Keratinocyte (primary cell): ENCODE measurements around the gene JUP. TPM values are rescaled to one million over a fixed set of nuclear protein-coding genes. Genes with fewer than 3 reads are reported as not detected.

Source experiments
- DNase-seq: peaks from one replicate; pipeline ENCODE4 v3.0.0-alpha.2; 2011; ENCODE audit warnings: low read depth, missing footprints, low spot score
- FAIRE-seq: peaks from 2 replicates; lab custom pipeline; 2011; peaks lifted over from hg19 to GRCh38; lab: Jason Lieb, UNC
- H2AFZ ChIP-seq: 2 replicates; pipeline ENCODE4 v1.6.0; 2012; ENCODE audit warnings: low read length, control low read depth, inconsistent platforms; ENCODE audit not compliant: control insufficient read depth
- H3K27ac ChIP-seq: 2 replicates; pipeline ENCODE4 v1.5.1; 2011; ENCODE audit warnings: low read length; ENCODE audit not compliant: control insufficient read depth, insufficient read depth
- H3K27me3 ChIP-seq: 3 replicates; pipeline ENCODE4 v1.6.0; 2011; ENCODE audit warnings: low read length; ENCODE audit not compliant: control insufficient read depth, insufficient read depth; ENCODE audit errors: extremely low read depth
- H3K36me3 ChIP-seq, 2 experiments: 2 replicates in 1 of 2; 3 replicates in 1 of 2; pipeline ENCODE4 v1.5.1; 2011; ENCODE audit warnings: low read length in 2 of 2, mild to moderate bottlenecking in 1 of 2; ENCODE audit not compliant: control insufficient read depth in 2 of 2, insufficient read depth in 2 of 2; ENCODE audit errors: extremely low read depth in 1 of 2
- H3K4me1 ChIP-seq: 3 replicates; pipeline ENCODE4 v1.5.1; 2011; ENCODE audit warnings: low read length; ENCODE audit not compliant: control insufficient read depth, insufficient read depth; ENCODE audit errors: extremely low read depth
- H3K4me2 ChIP-seq: 3 replicates; pipeline ENCODE4 v1.6.0; 2011; ENCODE audit warnings: low read depth, low read length; ENCODE audit not compliant: control insufficient read depth, insufficient read depth; ENCODE audit errors: extremely low read depth
- H3K4me3 ChIP-seq, 3 experiments: fragments of 200-600 bp in 1 of 3; sonication (generic) in 1 of 3; 2 replicates in 2 of 3; 3 replicates in 1 of 3; pipeline ENCODE4 v1.5.1; 2011 to 2016; ENCODE audit warnings: low read length in 3 of 3, mild to moderate bottlenecking in 3 of 3, control low read depth in 2 of 3, inconsistent platforms in 1 of 3, low read depth in 1 of 3, mixed read lengths in 1 of 3, mixed run types in 1 of 3, moderate library complexity in 1 of 3; ENCODE audit not compliant: control insufficient read depth in 2 of 3, insufficient read depth in 2 of 3; ENCODE audit errors: extremely low read depth in 1 of 3
- H3K79me2 ChIP-seq: 2 replicates; pipeline ENCODE4 v1.6.0; 2012; ENCODE audit warnings: low read length; ENCODE audit not compliant: control insufficient read depth, insufficient read depth
- H3K9ac ChIP-seq: 3 replicates; pipeline ENCODE4 v1.6.0; 2011; ENCODE audit warnings: low read length; ENCODE audit not compliant: control insufficient read depth, insufficient read depth; ENCODE audit errors: extremely low read depth
- H3K9me1 ChIP-seq: 3 replicates; pipeline ENCODE4 v1.6.0; 2011; ENCODE audit warnings: low read length; ENCODE audit not compliant: control insufficient read depth, insufficient read depth; ENCODE audit errors: extremely low read depth
- H3K9me3 ChIP-seq: 2 replicates; pipeline ENCODE4 v1.5.1; 2012; ENCODE audit warnings: low read depth, low read length; ENCODE audit not compliant: control insufficient read depth
- H4K20me1 ChIP-seq: 3 replicates; pipeline ENCODE4 v1.6.0; 2011; ENCODE audit warnings: low read length; ENCODE audit not compliant: control insufficient read depth, insufficient read depth; ENCODE audit errors: extremely low read depth
- EZH2 ChIP-seq: IDR thresholded peaks from one replicate; pipeline ENCODE4 v1.6.1; 2012; ENCODE audit warnings: inconsistent platforms, mild to moderate bottlenecking, low read length, moderate library complexity
- dilution Hi-C: fragments of 300-500 bp; cut with MboI; formaldehyde crosslinking; loops from one replicate; pipeline ENCODE4 v1.7.0; 2020; ENCODE audit warnings: low sequenced_read_pairs; ENCODE audit not compliant: extremely low pct_ligation_motif_present
- polyA plus RNA-seq, 5 experiments: library from polyadenylated mRNA; depleted of rRNA in 3 of 5; stranded (reverse) in 3 of 5; stranded (forward) in 1 of 5; unstranded in 1 of 5; fragments of >200 nt; gene quantifications; 1 replicate in 1 of 5; 2 replicates in 3 of 5; 3 replicates in 1 of 5; pipeline versions ENCODE4 v1.2.1 to v1.2.3, GENCODE V29; 2011 to 2012; ENCODE audit warnings: missing spikeins in 2 of 5, low read depth in 1 of 5, low replicate concordance in 1 of 5
- TF ChIP-seq, protein P1 (sequence below), 3 experiments: IDR thresholded peaks in 1 of 3; conservative IDR thresholded peaks in 1 of 3; optimal IDR thresholded peaks in 1 of 3; 2 replicates in 2 of 3; 3 replicates in 1 of 3; pipeline versions ENCODE3 to v1.5.1; 2011; ENCODE audit warnings: low read length in 3 of 3, mild to moderate bottlenecking in 3 of 3, moderate library complexity in 2 of 3, control low read depth in 1 of 3, inconsistent platforms in 1 of 3; ENCODE audit not compliant: insufficient read depth in 2 of 3; ENCODE audit errors: extremely low read depth in 1 of 3

JUP gene
- polyA plus RNA-seq, 1 donor (not counting 4 experiments of a cell fraction or from before 2014, with no cell fraction given), result 152 TPM

DNA sequence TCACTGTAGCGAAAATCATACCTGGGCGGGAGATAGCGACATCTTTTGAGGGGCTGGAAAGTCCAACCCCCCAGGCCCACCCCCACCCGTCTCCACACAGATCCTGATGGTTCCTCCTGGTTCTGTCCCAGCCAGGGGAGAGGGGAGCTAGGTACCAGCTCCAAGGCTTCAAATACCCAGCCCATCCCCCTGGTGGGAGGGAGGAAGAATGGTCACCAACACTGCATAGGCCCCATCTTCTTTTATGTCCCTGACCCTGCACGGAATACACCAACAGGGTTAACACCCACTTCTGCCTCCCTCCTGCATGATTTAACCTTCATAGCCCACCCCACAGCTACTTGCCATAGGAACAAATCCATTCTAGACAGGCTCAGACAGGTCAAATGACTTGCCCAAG, 61.4 kb downstream of the JUP start:
- Histone ChIP-seq H3K4me3 (no peak overlapping the region), H3K79me2 (no peaks in the 10 kb centered on the region), H3K27ac (no peak overlapping the region), H3K4me2 (no peak overlapping the region), H3K36me3 (no peaks in the 10 kb centered on the region), H3K9me3 (no peaks in the 10 kb centered on the region), H3K27me3 (no peaks in the 10 kb centered on the region), H3K9me1 (no peaks in the 10 kb centered on the region), H3K4me1 (no peaks in the 10 kb centered on the region), H4K20me1 (no peaks in the 10 kb centered on the region), H2AFZ (no peak overlapping the region), H3K9ac (no peak overlapping the region)
- no peak for FAIRE-seq
- dilution Hi-C loops, result no loop called here
- no peak for TF ChIP-seq EZH2
- TF ChIP-seq, protein P1, sequence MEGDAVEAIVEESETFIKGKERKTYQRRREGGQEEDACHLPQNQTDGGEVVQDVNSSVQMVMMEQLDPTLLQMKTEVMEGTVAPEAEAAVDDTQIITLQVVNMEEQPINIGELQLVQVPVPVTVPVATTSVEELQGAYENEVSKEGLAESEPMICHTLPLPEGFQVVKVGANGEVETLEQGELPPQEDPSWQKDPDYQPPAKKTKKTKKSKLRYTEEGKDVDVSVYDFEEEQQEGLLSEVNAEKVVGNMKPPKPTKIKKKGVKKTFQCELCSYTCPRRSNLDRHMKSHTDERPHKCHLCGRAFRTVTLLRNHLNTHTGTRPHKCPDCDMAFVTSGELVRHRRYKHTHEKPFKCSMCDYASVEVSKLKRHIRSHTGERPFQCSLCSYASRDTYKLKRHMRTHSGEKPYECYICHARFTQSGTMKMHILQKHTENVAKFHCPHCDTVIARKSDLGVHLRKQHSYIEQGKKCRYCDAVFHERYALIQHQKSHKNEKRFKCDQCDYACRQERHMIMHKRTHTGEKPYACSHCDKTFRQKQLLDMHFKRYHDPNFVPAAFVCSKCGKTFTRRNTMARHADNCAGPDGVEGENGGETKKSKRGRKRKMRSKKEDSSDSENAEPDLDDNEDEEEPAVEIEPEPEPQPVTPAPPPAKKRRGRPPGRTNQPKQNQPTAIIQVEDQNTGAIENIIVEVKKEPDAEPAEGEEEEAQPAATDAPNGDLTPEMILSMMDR (optimal IDR thresholded peaks at IDR 0.05 in 1 of 3, IDR thresholded peaks at IDR 0.05 in 1 of 3, conservative IDR thresholded peaks at IDR 0.05 in 1 of 3; ENCODE audit: extremely low read depth in 1 of 3, insufficient read depth in 2 of 3, low read length in 3 of 3), result no peak
- no peak for DNase-seq

DNA sequence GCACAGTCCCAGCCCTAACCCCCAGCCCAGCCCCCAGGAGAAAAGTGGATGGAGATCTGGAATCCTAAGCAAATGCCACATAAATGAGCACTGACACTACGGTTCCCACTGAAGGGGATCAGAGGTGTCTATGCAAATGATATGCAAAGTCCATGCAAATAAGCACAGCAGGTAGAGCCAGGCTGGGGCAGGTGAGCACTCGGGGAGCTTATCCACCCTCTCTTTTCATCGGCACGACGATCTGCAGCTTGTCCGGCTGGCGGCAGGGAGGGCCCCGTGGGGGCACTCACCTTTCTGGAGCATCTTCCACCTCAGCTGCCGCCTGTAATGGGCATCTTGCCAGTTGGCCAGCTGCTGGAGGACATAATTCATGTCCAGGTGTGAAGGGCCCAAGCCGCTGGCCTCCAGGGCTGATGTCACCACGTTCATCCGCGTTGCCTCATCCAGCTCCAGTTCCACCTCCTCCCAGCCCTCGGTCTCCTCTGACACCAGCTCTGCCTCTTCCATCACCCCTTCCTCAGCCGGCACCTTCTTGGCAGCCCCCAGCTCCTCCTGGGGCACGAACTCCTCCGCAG, 61.9 kb downstream of the JUP start:
- Histone ChIP-seq H3K79me2 (no peaks in the 10 kb centered on the region), H4K20me1 (no peaks in the 10 kb centered on the region), H3K4me1 (no peaks in the 10 kb centered on the region), H3K4me3 (no peak overlapping the region), H3K9me3 (no peaks in the 10 kb centered on the region), H2AFZ (no peak overlapping the region), H3K36me3 (no peaks in the 10 kb centered on the region), H3K27me3 (no peaks in the 10 kb centered on the region), H3K9me1 (no peaks in the 10 kb centered on the region), H3K4me2 (no peak overlapping the region), H3K9ac (no peak overlapping the region), H3K27ac (no peak overlapping the region)
- DNase-seq (no peak), FAIRE-seq (no peak)
- dilution Hi-C loops, result no loop called here
- no peak for TF ChIP-seq EZH2
- TF ChIP-seq, protein P1 (optimal IDR thresholded peaks at IDR 0.05 in 1 of 3, IDR thresholded peaks at IDR 0.05 in 1 of 3, conservative IDR thresholded peaks at IDR 0.05 in 1 of 3; ENCODE audit: extremely low read depth in 1 of 3, insufficient read depth in 2 of 3, low read length in 3 of 3), result no peak
